Fibroblast of the aortic adventitia (primary cell): ENCODE results near the gene GAL3ST2. TPM values are rescaled to one million over a fixed set of nuclear protein-coding genes. Genes with fewer than 3 reads are reported as not detected.
A peak's percentile ranks its signal among the peaks of the same experiment; 100 is the strongest.

Experiments used
- DNase-seq: peaks from one replicate; pipeline ENCODE4 v3.0.0-alpha.2; 2010; ENCODE audit warnings: low read depth
- H3K4me3 ChIP-seq: 2 replicates; pipeline ENCODE4 v1.5.1; 2011; ENCODE audit warnings: low read depth, mild to moderate bottlenecking, control low read depth, low read length, moderate library complexity
- total RNA-seq: library from RNA; depleted of rRNA; stranded (reverse); fragments of >200 nt; gene quantifications from 2 replicates; pipeline ENCODE4 v1.2.3, GENCODE V29; 2012; ENCODE audit warnings: low replicate concordance
- TF ChIP-seq, protein P1 (sequence below): IDR thresholded peaks from 2 replicates; pipeline ENCODE4 v1.5.1; 2011; ENCODE audit warnings: mild to moderate bottlenecking, low read length, control low read depth, inconsistent platforms; ENCODE audit not compliant: insufficient read depth

The GAL3ST2 gene
- total RNA-seq, 1 donor = not detected

DNA sequence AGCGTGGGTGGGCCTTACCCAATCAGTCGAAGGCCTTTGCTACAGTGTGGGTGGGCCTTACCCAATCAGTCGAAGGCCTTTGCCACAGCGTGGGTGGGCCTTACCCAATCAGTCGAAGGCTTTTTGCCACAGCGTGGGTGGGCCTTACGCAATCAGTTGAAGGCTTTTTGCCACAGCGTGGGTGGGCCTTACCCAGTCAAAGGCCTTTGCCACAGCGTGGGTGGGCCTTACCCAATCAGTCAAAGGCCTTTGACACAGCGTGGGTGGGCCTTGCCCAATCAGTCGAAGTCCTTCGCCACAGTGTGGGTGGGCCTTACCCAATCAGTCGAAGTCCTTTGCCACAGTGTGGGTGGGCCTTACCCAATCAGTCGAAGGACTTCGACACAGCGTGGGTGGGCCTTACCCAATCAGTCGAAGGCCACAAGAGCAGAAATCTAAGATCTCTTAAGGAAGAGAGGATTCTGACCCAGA is 16.3 kb upstream of the GAL3ST2 start:
- TF ChIP-seq, protein P1, sequence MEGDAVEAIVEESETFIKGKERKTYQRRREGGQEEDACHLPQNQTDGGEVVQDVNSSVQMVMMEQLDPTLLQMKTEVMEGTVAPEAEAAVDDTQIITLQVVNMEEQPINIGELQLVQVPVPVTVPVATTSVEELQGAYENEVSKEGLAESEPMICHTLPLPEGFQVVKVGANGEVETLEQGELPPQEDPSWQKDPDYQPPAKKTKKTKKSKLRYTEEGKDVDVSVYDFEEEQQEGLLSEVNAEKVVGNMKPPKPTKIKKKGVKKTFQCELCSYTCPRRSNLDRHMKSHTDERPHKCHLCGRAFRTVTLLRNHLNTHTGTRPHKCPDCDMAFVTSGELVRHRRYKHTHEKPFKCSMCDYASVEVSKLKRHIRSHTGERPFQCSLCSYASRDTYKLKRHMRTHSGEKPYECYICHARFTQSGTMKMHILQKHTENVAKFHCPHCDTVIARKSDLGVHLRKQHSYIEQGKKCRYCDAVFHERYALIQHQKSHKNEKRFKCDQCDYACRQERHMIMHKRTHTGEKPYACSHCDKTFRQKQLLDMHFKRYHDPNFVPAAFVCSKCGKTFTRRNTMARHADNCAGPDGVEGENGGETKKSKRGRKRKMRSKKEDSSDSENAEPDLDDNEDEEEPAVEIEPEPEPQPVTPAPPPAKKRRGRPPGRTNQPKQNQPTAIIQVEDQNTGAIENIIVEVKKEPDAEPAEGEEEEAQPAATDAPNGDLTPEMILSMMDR = no peak

DNA sequence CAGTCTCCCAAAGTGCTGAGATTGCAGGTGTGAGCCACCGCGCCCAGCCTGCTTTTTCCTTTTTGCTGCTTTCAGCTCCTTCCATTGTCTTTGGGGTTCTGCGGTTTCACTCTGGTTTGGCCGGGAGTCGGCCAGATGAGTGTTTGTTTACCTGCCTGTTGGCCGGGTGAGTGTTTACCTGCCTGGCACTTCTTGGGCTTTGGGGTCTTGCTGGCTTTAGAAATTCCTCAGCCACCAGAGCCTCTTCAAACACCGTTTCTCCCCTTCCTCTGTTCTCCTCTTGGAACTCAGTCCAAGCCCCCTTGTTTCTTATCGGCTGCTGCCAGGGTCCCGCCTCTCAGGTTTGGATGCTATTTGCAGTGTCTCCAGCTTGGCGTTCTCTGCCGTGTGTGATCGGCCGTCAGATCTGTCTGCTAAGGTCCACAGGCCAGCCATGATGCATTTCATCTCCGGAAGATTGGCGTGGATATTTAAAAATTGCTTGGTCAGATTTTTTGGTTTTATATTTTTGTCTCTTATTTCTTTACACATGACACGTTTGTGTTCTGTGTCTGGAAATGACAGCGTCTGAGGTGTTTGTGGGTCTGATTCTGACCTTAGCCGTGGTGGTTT is 14.2 kb upstream of the GAL3ST2 start:
- H3K4me3 ChIP-seq = no peak overlapping the region

More for the DNA sequence above, 16.3 kb upstream of the GAL3ST2 start:
- DNase-seq = no peak
- H3K4me3 ChIP-seq = no peak overlapping the region

DNA sequence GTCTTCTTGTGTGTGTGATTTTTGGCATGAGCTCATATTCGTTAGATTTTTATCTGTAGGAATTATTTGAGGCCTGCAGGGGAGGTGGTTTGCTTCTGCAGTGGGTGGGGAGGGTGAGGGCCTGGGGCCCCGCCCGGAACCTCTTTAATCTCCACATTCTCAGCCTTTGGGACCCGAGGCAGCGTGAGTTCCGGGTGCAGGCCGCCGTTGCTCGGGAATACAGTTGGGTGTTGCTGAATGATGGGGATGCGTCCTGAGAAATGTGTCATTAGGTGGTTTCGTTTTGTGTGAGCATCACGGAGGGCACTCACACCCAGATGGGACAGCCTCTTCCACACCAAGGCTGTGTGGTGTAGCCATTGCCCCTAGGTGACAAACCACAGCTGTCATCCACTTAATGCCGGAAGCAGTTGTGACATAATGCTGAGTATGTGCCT is 13.7 kb upstream of the GAL3ST2 start:
- TF ChIP-seq, protein P1 = no peak
- no peak for DNase-seq
- no peak overlapping the region for H3K4me3 ChIP-seq

More for the DNA sequence above, 14.2 kb upstream of the GAL3ST2 start:
- no peak for DNase-seq
- TF ChIP-seq, protein P1 = no peak

DNA sequence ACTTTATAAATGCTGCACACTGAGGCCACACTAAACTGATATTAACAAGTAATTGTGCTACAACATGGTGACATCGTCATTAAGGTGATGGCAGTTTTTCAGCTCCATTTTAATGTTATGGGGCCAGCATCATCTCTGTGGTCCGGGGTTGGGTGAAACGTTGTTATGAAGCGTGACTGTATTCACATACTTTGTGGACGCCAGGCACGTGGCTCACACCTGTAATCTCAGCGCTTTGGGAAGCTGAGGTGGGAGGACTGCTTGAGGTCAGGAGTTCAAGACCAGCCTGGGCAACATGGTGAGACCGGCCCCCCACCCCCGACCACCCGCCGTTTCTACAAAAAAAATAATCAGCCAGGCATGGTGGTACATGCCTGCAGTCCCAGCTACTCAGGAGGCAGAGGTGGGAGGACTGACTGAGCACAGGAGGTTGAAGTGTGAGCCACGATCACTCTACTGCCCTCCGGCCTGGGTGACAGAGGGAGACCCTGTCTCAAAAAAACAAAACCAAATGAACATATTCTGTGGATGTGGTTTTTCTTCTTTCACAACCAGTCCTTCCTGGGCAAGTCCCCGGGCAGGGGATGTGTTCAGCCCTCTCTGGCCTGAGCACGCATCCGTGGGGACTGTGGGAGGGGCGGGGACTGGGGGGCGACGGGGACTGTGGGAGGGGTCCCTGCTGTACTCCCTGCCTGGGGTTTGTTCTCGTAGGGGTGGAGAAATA is 12.9 kb upstream of the GAL3ST2 start:
- no peak overlapping the region for H3K4me3 ChIP-seq
- TF ChIP-seq, protein P1 = no peak
- DNase-seq = no peak

DNA sequence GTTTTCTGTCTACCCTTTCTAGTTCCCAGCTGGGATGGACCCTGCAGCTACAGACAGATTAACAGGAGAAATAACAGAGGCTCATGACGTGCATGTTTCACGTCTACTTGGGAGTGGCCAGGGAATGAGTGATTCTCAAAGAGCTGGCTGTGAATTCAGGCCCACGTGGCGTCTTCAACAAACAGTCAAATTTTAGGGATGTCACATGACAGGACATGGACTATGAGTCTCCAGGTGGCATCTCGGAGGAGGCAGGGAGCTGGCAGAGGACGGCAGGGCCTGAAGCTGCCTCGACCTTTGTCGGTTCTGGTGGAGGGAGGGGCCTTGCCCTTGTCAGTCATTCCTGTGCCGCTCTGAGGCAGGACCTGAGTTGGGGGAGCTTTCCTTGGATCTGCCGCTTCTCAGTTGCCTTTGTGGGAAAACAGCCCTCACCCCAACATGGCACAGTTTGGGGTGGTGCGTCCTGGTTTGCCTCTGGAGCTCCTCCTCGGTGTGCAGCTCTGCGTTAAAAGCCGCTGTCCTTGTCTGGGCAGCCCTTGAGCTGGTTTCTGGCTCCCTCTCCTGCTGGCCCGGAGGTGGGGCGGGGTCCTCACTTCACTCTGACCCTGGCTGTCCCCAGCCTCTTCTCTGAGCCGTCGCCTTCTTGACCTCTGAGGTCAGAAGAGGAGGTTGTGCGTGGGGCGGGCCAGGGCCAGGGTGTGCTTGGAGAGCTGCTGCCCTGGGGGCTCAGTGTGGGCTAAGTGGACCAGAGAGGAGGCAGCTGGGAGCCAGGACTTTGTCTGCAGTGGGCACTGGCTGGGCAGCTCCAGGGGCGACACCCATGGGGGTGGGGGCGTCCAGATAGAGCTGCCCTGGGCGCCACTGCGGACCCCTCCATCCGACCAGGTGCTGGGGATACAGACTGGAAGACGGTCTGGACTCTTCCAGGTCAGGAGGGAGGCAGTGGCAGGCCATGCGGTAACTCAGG is 12.1 kb upstream of the GAL3ST2 start:
- peak; percentile 26 for DNase-seq
- no peak overlapping the region for H3K4me3 ChIP-seq
- TF ChIP-seq, protein P1 = no peak

DNA sequence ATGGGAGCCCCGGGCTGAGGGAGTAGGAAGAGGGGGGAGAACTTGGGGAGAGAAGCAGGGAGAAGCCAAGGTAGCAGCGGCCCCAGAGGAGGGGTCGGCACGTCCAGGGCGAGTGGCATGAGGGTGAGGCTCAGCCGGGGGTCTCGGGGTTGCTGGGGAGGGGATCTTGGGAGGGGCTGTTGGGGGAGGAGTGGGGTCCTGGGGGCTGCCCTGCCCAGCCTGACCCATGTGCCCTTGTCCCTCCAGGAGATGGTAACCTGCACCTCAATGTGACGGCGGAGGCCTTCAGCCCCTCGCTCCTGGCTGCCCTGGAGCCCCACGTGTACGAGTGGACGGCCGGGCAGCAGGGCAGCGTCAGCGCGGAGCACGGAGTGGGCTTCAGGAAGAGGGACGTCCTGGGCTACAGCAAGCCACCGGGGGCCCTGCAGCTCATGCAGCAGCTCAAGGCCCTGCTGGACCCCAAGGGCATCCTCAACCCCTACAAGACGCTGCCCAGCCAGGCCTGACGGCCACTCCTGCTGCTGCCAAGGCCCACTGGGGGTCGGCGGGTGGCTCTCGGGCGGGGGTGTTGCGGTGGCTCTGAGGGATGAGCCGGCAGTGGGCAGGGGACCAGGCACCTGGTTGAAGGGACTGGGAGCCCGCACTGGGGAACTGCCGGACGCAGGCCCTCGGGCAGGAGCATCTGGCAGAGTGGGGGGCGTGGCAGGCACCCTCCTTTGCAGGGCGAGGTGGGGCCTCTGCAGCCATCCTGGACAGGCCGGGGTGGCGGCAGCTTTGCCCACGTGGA is 9.0 kb upstream of the GAL3ST2 start:
- TF ChIP-seq, protein P1 = no peak
- no peak overlapping the region for H3K4me3 ChIP-seq
- no peak for DNase-seq
